ENCODE measurements around the gene WWOX. TPM values are rescaled to one million over a fixed set of nuclear protein-coding genes. Genes with fewer than 3 reads are reported as not detected.

The WWOX gene
- total and polyA plus RNA-seq, 2 of the 8 experiments (the other 6 are each of a cell fraction or from before 2014, with no cell fraction given), result 5.4 to 16.7 TPM

DNA sequence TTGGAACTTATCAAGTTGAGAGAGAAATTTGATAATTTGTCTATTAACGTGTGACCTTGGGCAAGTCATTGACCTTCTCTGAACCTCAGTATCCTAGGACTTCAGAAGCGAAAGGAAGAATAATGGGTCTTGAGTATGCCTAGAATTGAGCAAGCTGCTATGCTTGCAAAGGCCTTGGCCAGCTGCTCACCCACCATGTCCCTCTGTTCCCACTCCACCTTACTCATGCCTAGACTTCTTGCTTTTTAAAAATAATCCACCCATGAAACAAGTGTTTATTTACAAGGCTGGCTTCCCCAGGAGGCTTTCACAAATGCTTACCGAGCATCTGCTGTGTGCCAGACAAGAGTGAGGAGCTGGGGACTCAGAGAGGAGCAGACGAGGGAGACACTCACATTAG is 910.4 kb downstream of the WWOX start:
- H2AK5ac ChIP-seq (ENCODE audit: low read depth, low read length), result no peak overlapping the region
- H3K18ac ChIP-seq (ENCODE audit: extremely low read depth, low read length), result no peak overlapping the region
- no peak overlapping the region for H4K91ac ChIP-seq (replicated peaks; ENCODE audit: insufficient read length, low read length)
- H3K79me2 ChIP-seq (ENCODE audit: control insufficient read depth in 1 of 2, insufficient read depth in 2 of 2, low read length in 2 of 2), result no peaks in the 10 kb centered on the region
- no peak overlapping the region for H3K14ac ChIP-seq (ENCODE audit: insufficient read length)
- H3K9me3 ChIP-seq (ENCODE audit: insufficient read depth in 2 of 2, low read depth in 1 of 2, low read length in 1 of 2), result no peaks in the 10 kb centered on the region
- H3K27ac ChIP-seq (ENCODE audit: low read depth, low read length), result no peak overlapping the region
- H3K36me3 ChIP-seq (ENCODE audit: control insufficient read depth in 2 of 4, insufficient read depth in 4 of 4, low read length in 3 of 4), result no peaks in the 10 kb centered on the region
- H3K4me1 ChIP-seq (replicated peaks in 1 of 4; ENCODE audit: control insufficient read depth in 3 of 4, insufficient read depth in 4 of 4, low read length in 3 of 4), result 0 out of 7 replicates have a peak, but pooled peaks cover 0 to 4% (median 0%) of the 10 kb centered on the region in 4 experiments
- H3K79me1 ChIP-seq (ENCODE audit: low read depth, low read length), result no peaks in the 10 kb centered on the region
- no peaks in the 10 kb centered on the region for H4K20me1 ChIP-seq (replicated peaks in 1 of 2; ENCODE audit: control insufficient read depth in 1 of 2, insufficient read depth in 2 of 2, low read length in 2 of 2)
- H2BK5ac ChIP-seq (ENCODE audit: low read depth, low read length), result no peak overlapping the region
- H3K23ac ChIP-seq (ENCODE audit: insufficient read length), result no peak overlapping the region
- no peak overlapping the region for H3K4me2 ChIP-seq (ENCODE audit: insufficient read depth in 1 of 2, low read depth in 2 of 2, low read length in 2 of 2)
- H4K8ac ChIP-seq (ENCODE audit: extremely low read depth, insufficient read depth, low read length), result no peak overlapping the region
- no peak overlapping the region for H3K4me3 ChIP-seq (ENCODE audit: extremely low read depth in 1 of 4, insufficient read depth in 2 of 4, low read depth in 3 of 4, low read length in 4 of 4)
- no peaks in the 10 kb centered on the region for H3K23me2 ChIP-seq (ENCODE audit: low read depth, low read length)
- no peak overlapping the region for H4K5ac ChIP-seq (ENCODE audit: insufficient read length, low read depth, low read length)
- no peak overlapping the region for H2BK15ac ChIP-seq (ENCODE audit: low read length)
- no peak overlapping the region for H2BK12ac ChIP-seq (ENCODE audit: low read depth, low read length)
- no peak overlapping the region for H2AFZ ChIP-seq (ENCODE audit: low read length)
- H3K4ac ChIP-seq (replicated peaks; ENCODE audit: insufficient read length, low read depth, low read length), result no peak overlapping the region
- 90% methylated on average over 4 of the region's 4 CpGs; no CpG with 5 or more reads in 1 of the 2 experiments for WGBS, 2 experiments (ENCODE audit: extremely low coverage in 1 of 2, insufficient coverage in 1 of 2, insufficient read length in 1 of 2, insufficient replicate concordance in 2 of 2, low coverage in 1 of 2, low lambda C conversion rate in 2 of 2, missing lambda C conversion rate in 1 of 2)
- FAIRE-seq (no peak), DNase-seq (ENCODE audit: low read depth in 1 of 2, low spot score in 2 of 2) (no peak)
- ChIA-PET CTCF (ENCODE audit: partially characterized antibody) (interaction anchor here (0.9 kb wide), 1 partner anchor 36 kb away, joined by 3 read pairs; no protein-coding TSS in a partner anchor), POLR2A (ENCODE audit: partially characterized antibody) (interaction anchor here (0.6 kb wide), 1 partner anchor 128 kb away, joined by 3 read pairs; no protein-coding TSS in a partner anchor)
- H3K9ac ChIP-seq (replicated peaks in 1 of 4; ENCODE audit: extremely low read depth in 1 of 4, low read depth in 3 of 4, low read length in 3 of 4), result no peak overlapping the region
- 0 out of 7 replicates have a peak, but pooled peaks cover 0 to 2% (median 0%) of the 10 kb centered on the region in 4 experiments for H3K27me3 ChIP-seq (replicated peaks in 1 of 4; ENCODE audit: control insufficient read depth in 3 of 4, extremely low read depth in 1 of 4, insufficient read depth in 3 of 4, low read length in 3 of 4)
- H2BK120ac ChIP-seq (replicated peaks; ENCODE audit: low read depth, low read length), result no peak overlapping the region
- no peak overlapping the region for H2BK20ac ChIP-seq (ENCODE audit: low read length)
- TF ChIP-seq CBX8 (IDR thresholded peaks at IDR 0.05; ENCODE audit: borderline replicate concordance, low read depth, low read length), result no peak
- no peak for TF ChIP-seq SP4 (IDR thresholded peaks at IDR 0.05; ENCODE audit: low read length)
- TF ChIP-seq, protein P1, sequence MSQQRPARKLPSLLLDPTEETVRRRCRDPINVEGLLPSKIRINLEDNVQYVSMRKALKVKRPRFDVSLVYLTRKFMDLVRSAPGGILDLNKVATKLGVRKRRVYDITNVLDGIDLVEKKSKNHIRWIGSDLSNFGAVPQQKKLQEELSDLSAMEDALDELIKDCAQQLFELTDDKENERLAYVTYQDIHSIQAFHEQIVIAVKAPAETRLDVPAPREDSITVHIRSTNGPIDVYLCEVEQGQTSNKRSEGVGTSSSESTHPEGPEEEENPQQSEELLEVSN (IDR thresholded peaks at IDR 0.05), result no peak
- no peak for TF ChIP-seq PHF8 (conservative IDR thresholded peaks at IDR 0.05; ENCODE audit: low read depth, low read length)
- TF ChIP-seq TEAD4 (IDR thresholded peaks at IDR 0.05; ENCODE audit: low read depth, low read length), result no peak
- no peak for TF ChIP-seq SIN3A (conservative IDR thresholded peaks at IDR 0.05 in 1 of 2, IDR thresholded peaks at IDR 0.05 in 1 of 2; ENCODE audit: low read depth in 1 of 2, low read length in 2 of 2)
- no peak for TF ChIP-seq CHD2 (IDR thresholded peaks at IDR 0.05; ENCODE audit: low read length)
- TF ChIP-seq, protein P2, sequence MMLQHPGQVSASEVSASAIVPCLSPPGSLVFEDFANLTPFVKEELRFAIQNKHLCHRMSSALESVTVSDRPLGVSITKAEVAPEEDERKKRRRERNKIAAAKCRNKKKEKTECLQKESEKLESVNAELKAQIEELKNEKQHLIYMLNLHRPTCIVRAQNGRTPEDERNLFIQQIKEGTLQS (IDR thresholded peaks at IDR 0.05; ENCODE audit: insufficient read depth, low read depth, low read length), result no peak
- no peak for TF ChIP-seq GABPA (IDR thresholded peaks at IDR 0.05; ENCODE audit: borderline replicate concordance, insufficient read depth, low read length)
- no peak for TF ChIP-seq POLR2AphosphoS5 (IDR thresholded peaks at IDR 0.05; ENCODE audit: low read depth, low read length)
- TF ChIP-seq GTF2F1 (IDR thresholded peaks at IDR 0.05; ENCODE audit: borderline replicate concordance, low read depth, low read length), result no peak
- no peak for TF ChIP-seq TAF7 (optimal IDR thresholded peaks at IDR 0.05; ENCODE audit: borderline replicate concordance, low read depth, low read length)
- no peak for TF ChIP-seq JUN (IDR thresholded peaks at IDR 0.05; ENCODE audit: low read depth, low read length)
- no peak overlapping the region for H3K56ac ChIP-seq (replicated peaks; ENCODE audit: insufficient read length, low read depth, low read length)

All from H1 (cell line).